Stimulated activated CD4-positive, alpha-beta T cell treated with anti-CD3 and anti-CD28 coated beads, Interleukin-2, amount 100 ng/mL, for 4 hours (primary cell): ENCODE results near the gene RBM23.
"Not testable (repeated sequence)": the region's sequence is repeated elsewhere in the genome, so short reads cannot be mapped to it uniquely, and the experiment has no call there.

Experiments
- DNase-seq: peaks from one replicate; pipeline ENCODE4 v3.0.0-alpha.2; 2020; ENCODE audit warnings: low read depth

RBM23 gene

GRCh38 chr14:22918804-22919600, at the start of gene RBM23:
TSS of gene RBM23 (minus strand) at chr14:22919149.
- peak; percentile 100 for DNase-seq

- no peak for DNase-seq
These were observed 47.9 kb upstream of the RBM23 start for GRCh38 chr14:22966783-22967269.

GRCh38 chr14:22965916-22966782, 47.2 kb upstream of the RBM23 start:
- DNase-seq: not testable (repeated sequence)

GRCh38 chr14:22962061-22962676, 43.2 kb upstream of the RBM23 start:
- no peak for DNase-seq

GRCh38 chr14:22955702-22956569, 37.0 kb upstream of the RBM23 start:
- no peak for DNase-seq

GRCh38 chr14:22952418-22952817, 33.5 kb upstream of the RBM23 start:
- no peak for DNase-seq

GRCh38 chr14:22951795-22952194, 32.8 kb upstream of the RBM23 start:
- not testable (repeated sequence) for DNase-seq

- no peak for DNase-seq
These were observed 26.7 kb upstream of the RBM23 start for GRCh38 chr14:22945642-22946041.

- DNase-seq: no peak
These were observed 20.7 kb upstream of the RBM23 start for GRCh38 chr14:22939684-22940083.

GRCh38 chr14:22935156-22935555, 16.2 kb upstream of the RBM23 start:
- DNase-seq: no peak

GRCh38 chr14:22932146-22932545, 13.2 kb upstream of the RBM23 start:
- no peak for DNase-seq

- DNase-seq: no peak
These were observed 11.0 kb upstream of the RBM23 start for GRCh38 chr14:22929961-22930364.

GRCh38 chr14:22929104-22929960, 10.4 kb upstream of the RBM23 start, which contains the start of gene PRMT5:
TSS of gene PRMT5 (minus strand) at chr14:22929376. CDS start at chr14:22929361, 15 bp downstream.
- DNase-seq: peak; percentile 96

GRCh38 chr14:22928237-22929103, 9.5 kb upstream of the RBM23 start:
- no peak for DNase-seq

- no peak for DNase-seq
These were observed 7.4 kb upstream of the RBM23 start for GRCh38 chr14:22926316-22926715.

- DNase-seq: no peak
These were observed 6.6 kb upstream of the RBM23 start for GRCh38 chr14:22925513-22925912.

- no peak for DNase-seq
These were observed 4.8 kb upstream of the RBM23 start for GRCh38 chr14:22923746-22924145.

- DNase-seq: no peak
These were observed 3.3 kb upstream of the RBM23 start for GRCh38 chr14:22922294-22922693.

- DNase-seq: no peak
These were observed 1.7 kb upstream of the RBM23 start for GRCh38 chr14:22920697-22921096.

- no peak for DNase-seq
These were observed 612 bp upstream of the RBM23 start for GRCh38 chr14:22919601-22919921.
